ENCODE results near the gene MACROD2.

MACROD2 gene

DNA sequence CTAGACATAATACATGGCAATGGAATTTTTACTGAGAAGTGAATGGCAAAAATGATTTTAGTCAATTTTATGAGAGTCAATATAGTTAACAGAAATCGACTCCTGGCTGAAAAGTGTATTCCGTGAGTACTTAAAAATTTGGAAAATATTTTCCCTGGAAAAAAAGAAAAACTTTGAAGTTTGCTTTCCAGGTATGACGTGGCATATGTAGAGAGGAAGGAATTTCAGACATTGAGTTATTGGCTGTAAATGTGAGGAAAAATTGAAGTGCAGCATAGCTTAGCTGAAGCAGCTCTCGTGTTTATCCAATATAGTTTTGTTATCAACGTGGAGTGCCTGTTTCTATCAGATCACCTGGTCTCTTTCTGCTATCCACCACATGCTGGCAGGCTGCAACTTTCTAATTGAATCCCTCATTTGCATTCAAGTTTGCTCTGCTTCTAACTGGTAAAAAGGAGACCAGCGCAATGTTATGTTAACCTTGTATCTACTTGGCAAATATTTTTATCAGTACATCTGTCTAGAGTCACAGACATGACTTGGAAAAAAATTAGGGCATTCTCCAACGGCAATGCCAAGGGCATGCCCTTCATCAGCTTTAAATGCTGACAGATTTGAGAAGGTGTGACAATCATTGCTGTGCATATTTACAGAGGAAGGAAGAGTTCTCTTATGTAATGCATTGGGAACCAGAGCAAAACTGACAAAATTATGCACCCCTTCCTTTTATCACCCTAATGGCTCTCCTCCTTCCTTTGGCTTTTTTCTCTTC, 1444.9 kb downstream of the MACROD2 start:
- no peak for DNase-seq

DNA sequence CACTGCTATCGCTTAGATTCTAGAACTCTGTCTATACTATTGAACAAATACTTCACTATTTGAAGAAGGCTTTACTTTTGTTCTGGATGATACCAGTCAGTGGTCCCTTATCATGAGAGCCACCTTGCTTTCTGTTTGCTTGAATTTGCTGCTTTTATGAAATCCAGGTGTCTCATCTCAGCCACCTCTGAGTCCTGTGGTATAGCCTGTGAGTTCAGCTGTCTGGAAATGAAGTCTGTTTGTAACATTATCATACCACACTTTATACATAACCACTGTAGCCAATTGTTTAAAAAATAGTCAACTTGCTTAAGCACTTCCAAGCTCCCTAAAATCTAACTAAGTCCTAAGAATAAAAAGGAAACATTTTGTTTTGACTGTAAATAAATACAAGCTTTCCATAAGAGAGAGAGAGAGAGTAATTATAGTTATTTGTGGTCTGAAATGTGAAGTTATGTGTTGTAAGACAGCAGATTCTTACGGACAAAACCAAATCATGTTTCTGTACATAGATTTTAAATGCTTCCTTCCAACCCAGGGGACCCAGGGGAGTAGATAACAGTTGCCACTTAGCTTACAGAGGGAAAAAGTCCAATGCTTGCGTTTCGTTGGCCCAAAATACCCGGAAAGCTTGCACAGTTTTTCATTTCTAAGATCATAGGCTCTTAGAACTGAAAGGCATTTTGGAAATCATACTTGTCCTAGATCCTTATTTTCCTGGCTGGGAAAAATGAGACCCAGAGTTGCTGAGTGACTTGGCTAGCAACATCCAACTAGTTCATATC, 1449.9 kb downstream of the MACROD2 start:
- no peak for DNase-seq

DNA sequence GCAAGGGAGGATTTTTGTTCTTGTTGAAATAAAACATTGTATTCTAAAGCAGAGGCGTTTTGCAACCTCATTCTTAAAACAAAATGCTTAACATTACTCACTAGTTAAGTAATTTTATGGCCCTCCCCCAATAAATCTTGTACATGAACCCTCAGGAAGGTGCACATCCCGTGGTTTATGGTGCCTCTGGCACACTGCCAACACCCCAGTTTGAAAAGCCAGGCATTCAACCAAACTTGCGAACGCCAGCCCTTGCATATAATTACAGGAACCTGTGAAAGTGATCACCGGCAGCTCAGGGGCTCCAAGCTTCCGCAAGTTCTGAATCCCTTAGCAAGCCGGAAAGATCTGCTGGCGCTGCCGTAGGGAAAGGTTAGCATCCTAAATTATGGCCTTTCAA, 1451.1 kb downstream of the MACROD2 start:
- no peak for DNase-seq

DNA sequence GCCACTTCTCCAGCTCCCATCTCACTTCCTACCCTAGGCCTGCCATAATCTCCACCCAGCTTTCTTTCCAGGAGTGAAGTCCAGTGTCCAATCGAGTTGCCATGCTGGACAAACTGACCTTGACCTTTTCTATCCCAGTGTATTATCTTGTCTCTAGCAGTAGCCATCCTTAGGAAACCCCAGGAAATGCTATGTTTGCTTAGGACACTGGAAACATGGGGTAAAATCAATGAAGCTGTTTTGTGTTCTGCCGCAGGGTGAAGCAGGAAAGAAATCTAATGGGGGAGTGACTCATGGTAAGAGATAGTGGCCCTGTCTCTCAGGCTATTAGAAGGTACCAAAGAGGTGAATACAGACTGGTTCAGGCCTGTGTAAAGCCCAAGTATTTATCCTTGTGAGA, 1452.2 kb downstream of the MACROD2 start:
- DNase-seq, result no peak

DNA sequence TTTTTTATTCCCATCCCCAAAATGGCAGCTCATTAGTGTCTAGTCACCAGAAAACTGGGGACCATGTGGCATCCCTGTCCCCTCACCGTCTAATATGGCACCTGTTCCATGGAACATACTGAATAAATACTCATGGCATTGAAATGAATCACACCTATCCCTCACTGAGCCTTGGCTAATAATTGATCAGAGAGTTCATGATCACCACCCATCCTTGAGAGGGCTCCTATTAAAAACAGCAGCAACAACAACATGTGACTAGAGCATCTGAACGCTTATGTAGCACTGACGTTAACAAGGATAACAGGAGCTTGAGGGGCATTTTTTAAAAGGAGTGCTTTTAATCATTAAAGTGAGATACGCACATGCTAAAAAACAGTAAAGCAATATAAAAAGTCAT, 1453.7 kb downstream of the MACROD2 start:
- no peak for DNase-seq

DNA sequence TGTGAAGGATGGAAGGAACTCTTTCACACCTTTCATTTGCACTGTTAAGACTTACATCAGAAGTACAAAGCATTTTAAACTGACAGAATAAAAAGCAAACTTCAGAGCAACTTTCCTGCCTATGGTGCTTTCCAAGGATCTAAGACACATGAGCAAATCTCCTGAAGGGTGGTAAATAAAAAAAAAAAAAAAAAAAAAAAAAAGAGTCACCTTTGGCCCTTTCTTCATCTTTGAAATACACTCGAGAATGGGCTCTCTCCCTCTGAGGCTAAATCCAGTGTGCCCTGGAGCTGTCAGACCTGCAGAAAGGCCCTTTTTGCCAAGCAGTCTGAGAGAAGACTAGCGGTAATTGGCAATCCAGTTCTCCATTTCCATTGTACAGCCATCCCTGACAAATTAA, 1455.9 kb downstream of the MACROD2 start:
- DNase-seq, result no peak

DNA sequence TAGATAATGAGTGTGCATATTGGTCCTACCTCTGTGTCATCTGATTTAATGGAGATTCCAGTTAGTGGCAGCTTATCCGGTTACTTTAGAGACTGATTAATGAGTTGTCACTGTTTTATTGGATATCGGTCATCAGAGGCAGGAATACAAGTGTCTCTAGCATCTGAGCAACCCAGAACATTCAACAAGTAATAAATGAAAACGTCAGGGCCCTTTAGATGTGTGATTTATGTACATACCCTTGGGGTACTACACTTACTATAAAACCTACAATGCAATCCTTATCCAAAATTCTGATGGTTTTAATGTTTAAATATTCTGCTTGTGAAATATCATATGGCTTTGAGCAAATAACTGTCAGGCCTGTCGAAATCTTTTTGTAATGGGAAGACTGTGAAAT, 1460.0 kb downstream of the MACROD2 start:
- DNase-seq, result no peak

DNA sequence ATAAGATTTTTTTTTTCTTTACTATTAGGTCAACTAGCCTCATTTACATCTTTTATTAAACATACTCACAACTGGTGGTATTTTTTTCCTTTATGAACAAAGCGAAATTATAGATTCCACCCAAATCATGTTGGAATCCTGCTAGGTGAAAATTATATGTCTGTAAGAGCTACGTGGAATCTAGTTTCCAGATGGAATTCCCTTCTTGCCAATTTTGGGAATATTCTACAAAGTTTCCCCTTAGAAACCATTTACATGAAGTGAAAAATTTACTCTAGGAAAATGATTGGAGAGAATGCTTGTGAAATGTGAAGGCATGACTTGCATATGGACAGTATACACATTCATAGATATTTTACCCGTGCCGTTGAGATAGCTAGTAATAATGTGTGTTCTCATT, 1466.6 kb downstream of the MACROD2 start:
- no peak for DNase-seq

DNA sequence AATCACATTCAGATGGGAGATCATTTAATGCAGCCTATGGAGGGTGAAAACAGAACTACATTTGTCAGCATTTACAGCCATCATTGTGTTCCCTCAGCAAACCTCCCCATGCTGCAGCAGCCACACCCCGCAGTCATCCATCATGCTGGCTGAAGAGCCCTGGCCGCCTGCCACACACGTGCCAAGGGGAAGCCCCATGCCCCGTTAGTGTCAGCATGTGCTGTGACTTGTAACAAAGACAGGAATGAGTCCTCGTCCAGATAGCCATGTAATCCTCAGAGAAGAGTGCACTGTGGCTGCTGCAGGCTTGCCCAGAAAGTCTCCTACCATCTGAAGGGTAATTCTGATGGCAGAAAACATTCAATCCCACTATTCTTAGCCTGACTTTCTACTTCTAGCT, 1480.2 kb downstream of the MACROD2 start:
- DNase-seq, result no peak

DNA sequence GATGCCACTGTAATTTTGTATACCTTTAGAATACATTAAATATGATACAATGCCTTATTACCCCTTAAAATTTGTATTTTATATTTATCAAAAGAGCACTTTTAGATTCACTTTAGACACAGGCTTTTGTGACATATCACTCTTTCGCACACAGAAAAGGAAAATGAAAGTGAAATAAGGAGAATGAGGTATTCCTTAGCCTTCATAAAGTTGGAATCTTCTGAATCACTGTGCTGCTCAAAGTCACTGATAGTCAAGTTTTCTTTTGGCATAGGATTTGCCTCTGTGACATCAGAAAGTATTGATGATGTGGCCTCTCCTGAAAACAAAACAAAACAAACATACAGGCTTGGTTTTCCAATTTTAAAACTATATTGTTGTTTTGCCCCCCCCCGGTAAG, 1480.9 kb downstream of the MACROD2 start:
- no peak for DNase-seq

DNA sequence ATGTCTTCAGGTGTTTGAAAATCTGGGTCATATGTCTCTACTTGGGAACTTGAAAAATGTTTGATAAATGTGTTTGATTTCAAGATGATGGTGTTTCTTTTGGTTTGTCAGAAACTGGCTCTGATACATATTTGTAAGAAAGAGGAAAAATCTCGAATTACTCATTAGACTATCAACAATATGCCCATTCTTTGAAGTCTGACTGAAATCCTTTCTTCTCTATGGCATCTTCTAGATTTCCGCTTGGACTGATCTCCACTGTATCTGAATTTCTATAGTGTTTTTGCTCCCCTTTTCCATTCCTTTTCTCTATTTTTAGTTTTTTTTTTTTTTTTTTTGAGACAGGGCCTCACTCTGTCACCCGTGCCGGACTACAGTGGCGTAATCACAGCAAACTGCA, 1481.5 kb downstream of the MACROD2 start:
- DNase-seq, result no peak

DNA sequence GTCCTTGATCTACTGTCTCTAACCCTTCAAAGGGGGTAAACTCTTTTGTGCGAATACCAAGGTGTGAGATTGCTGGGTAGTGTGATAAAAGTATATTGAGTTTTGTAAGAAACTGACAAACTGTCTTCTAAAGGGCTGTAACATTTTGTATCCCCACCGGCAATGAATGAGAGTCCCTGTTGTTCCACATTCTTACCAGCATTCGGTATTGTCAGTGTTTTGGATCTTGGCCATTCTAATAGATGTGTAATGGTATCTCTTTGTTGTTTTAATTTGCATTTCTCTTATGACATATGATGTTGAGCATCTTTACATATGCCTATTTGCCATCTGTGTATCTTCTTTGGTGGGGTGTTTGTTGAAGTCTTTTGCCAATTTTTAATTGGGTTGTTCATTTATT, 1487.2 kb downstream of the MACROD2 start:
- no peak for DNase-seq

DNA sequence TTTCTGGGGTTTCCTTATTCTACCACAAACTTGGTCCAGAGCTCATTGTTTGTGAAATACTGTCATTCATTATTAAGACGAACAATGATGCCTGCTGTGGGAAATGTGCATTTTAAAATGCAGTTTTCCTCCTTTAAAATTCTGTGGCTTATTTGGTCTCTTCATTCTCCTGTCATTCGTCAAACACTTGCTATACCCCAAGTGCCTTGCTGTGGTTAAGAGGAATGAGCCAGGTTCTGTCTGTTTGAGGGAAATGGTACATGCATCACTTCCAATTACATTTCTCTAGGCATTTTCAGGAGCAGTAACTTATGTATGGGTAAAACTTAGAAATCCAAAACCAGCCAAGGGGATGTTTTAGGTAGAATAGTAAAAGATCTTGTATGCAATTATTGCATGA, 1490.2 kb downstream of the MACROD2 start:
- DNase-seq, result no peak

DNA sequence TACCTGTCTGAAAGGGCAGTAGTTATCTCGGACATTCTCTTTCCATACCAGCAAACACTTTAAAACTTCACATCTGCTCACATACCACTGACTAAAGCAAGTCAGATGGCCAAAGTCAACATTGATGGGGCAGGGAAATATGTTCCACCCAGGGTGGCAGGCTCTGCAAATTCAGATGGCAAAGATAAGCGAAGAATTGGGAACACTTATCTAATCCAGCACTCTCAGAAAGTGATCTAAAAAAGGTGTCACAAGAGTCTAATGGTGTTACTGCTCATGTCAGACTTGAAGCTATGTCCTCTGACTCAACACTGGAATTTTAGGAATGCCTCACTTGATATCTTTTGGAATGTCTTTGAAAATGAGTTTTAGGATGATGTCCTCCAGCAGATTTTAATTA, 1491.7 kb downstream of the MACROD2 start:
- no peak for DNase-seq

DNA sequence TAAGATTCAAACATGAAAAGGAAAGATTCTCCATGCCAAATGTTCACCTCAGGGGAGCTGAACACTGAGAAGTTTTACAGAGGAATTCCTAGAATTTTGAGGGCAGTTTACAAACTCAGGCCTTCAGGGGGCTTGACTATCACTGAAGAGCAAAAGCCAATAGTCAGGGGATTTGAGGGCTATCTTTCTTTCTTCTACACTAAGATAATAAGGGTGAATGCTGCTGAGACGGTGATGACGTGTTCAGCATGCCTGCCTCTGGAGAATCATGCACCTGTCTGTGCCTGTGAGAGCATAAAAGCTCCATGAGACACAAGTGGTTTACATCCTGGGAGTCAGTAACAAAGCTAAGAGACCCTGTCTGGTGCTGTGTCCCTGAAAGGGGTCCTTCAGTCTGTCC, 1492.4 kb downstream of the MACROD2 start:
- no peak for DNase-seq

DNA sequence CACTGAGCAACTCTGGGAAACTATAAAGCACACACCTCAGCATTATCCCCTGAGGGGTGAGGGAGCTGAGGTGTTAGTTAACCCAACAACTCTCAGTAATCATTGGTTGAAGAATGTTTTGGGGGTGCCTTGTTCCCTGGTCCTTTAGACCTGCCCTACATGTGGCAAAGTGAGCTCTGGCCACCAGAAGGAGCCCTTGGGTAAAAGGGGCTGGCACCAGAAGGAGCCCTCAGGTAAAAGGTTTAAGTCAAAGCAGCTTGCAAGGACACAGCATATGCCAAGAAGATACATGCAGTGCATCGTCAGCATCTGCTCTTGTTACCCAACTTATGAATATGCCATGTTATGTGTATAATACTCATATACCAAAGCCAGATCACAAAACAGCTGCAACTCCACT, 1496.3 kb downstream of the MACROD2 start:
- DNase-seq, result no peak

DNA sequence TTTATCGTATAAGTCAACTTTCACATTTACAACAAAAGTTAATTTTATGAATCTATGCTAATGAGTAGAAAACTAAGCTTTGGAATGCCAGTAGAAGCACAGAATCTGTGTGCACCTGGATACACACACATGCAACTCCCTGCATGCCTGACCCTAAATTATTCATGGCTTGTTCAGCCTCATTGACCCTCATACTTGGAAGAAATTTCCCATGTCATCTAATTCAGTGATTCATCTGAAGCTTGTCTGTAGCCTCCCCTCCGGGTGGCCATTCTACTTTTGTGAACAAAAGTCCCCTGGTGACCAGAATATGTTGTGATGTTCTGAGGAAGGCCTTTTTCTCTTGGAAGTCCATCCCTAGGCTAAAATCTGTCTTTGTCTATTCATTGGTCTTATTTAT, 1499.5 kb downstream of the MACROD2 start:
- DNase-seq, result no peak

DNA sequence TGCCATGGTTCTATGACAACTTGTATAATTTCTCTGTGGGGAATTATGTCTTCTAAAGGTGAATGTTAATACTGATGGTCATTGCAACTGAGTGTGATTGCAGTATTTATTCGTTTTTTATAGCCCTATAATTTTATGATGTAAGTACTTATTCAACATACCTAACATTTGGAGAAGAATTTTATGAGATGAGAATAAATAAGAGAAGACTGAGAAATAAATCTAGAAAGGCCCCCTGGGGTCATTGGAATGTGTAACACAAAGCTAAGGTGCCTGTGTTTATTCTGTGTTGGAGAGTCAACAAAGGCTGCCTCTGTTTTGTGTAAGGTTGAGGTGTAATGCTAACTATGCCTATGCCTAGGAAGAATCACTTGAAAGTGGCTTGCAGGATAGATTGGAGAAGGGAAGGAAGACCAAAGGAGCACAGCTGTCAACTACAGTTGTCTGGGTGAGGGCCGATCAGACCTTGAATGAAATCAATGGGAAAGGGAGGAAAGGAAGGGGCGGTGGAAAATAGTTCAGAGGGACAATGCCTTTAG, 1501.3 kb downstream of the MACROD2 start:
- DNase-seq, result no peak

DNA sequence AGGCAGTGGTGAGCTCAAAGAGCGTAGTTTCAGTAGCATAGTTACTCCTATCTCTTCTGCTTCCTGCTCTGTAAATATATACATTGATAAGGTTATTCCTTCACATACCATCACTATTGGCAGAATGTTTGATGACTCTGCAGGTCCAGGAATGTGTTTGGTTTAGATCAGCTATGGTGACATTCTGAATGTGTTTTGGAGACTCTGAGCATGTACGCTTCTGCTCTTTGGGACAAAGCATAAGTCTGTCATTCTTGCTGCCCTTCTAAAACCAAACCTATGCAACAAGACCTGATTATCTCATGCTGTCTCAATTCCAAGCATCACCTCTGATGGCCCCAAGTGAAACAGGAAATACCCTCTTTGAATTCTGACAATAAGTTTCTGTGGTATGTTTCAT, 1503.6 kb downstream of the MACROD2 start:
- no peak for DNase-seq

DNA sequence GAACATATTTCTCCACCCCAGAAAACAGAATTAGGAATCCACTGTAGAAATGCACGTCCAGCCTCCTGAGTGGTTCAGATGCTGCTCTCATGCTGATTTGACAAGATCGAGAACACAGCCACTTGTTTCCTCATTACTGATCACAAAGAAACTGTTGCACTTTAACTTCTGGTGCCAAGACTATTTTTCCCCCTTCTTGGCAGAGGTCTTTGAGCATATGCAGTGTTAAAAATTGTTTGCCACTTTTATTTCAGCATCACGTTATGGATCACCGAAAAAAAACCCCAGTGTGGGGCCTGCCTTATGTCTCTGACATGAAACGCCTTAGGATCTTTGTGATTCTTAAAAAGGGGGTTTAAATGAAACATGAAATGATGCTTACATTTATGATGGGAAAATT, 1511.0 kb downstream of the MACROD2 start:
- no peak for DNase-seq

DNA sequence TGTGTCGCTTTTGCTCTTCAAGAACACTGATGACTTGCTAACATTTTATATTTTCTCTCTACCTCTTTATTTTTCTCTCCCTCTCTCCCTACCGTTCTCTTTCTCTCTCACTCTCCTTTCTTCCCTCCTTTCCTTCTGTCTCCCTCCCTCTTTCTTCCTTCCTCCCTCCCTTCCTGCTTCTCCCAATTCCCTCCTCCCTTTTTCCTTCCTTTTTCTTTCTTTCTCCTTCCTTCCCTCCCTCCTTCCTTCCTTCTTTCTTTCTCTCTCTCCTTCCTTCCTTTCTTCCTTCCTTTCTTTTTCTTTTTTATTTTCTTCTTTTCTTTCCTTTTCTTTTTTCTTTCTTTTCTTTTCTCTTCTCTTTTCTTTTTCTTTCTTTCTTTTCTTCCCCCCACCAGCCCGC, 1511.8 kb downstream of the MACROD2 start:
- no peak for DNase-seq

DNA sequence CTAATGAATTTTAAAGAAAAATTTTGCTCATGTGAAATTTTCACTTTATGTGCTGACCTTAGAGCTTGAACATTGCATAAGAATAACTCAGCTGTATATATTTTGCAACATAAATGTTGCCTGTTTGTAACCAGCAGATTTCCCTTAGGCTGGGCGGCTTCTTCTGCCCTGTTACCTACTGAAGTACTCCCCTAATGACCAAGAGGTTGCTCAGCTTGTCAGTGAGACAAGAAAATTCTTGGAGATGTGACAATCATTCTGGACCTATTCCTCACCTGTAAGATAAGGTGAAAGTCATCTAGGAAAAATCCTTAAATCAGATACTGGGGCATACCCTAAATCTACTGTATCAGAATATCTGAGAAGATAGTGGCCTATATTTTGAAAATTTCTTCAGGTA, 1516.2 kb downstream of the MACROD2 start:
- no peak for DNase-seq

DNA sequence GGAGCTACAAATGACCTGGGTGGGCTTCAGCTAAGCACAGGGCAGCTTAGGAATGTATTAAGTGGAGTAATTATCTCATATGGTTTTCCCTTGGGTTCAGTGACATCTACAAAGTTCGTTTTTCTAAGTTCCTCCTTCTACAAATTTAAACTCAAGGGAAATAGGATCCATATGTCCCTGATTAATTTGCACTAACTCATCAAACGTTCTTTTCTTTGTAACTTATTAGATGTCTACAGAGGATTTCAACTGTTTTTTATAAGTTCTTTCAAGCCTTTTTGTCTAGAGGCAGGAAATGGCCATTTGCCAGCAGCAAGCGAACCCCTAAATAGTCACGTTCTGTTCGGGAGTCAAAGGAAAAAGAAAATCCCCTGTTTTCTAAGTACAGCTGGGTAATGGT, 1517.6 kb downstream of the MACROD2 start:
- DNase-seq, result no peak

DNA sequence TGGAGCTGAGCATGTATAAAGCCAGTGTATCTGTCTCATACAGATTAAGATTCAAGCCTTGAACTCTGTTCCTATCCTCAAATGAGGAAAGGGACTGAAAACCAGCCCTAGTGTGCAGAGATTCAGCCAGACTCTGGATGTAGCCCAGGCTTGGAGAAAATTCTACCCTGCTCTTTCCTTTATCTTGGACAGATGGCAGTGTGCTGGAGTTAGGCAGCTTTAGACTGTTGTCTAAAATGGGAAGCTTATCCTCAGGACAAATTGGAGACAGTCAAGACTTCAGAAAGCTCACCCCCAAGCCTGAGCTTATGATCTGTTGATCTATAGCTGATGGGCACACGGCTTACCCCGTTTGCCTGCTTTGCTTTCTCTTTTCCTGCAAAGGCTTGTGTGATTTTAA, 1520.4 kb downstream of the MACROD2 start:
- DNase-seq, result no peak
